ENCODE measurements around the gene S1PR1.
"Not testable (repeated sequence)": the region's sequence is repeated elsewhere in the genome, so short reads cannot be mapped to it uniquely, and the experiment has no call there.

The S1PR1 gene

GRCh38 chr1:101219924-101220870 is 16.6 kb upstream of the S1PR1 start:
- DNase-seq (ENCODE audit: low read depth), result no peak

GRCh38 chr1:101220906-101221305 is 15.9 kb upstream of the S1PR1 start:
- no peak for DNase-seq (ENCODE audit: low read depth)

- DNase-seq (ENCODE audit: low read depth), result no peak
Observed at GRCh38 chr1:101221945-101222429, 14.8 kb upstream of the S1PR1 start.

GRCh38 chr1:101227837-101228236 is 9.0 kb upstream of the S1PR1 start:
- no peak for DNase-seq (ENCODE audit: low read depth)

- no peak for DNase-seq (ENCODE audit: low read depth)
Observed at GRCh38 chr1:101228424-101229134, 8.2 kb upstream of the S1PR1 start.

- not testable (repeated sequence) for DNase-seq (ENCODE audit: low read depth)
Observed at GRCh38 chr1:101232182-101232581, 4.6 kb upstream of the S1PR1 start.

GRCh38 chr1:101233495-101233894 is 3.3 kb upstream of the S1PR1 start:
- no peak for DNase-seq (ENCODE audit: low read depth)

- DNase-seq (ENCODE audit: low read depth), result peak; percentile 23
Observed at GRCh38 chr1:101235216-101235695, 1.6 kb upstream of the S1PR1 start.

GRCh38 chr1:101235696-101236515 is 913 bp upstream of the S1PR1 start:
- DNase-seq (ENCODE audit: low read depth), result peak; percentile 63

GRCh38 chr1:101237229-101237837 is 514 bp downstream of the S1PR1 start:
- no peak for DNase-seq (ENCODE audit: low read depth)

- peak; percentile 74 for DNase-seq (ENCODE audit: low read depth)
Observed at GRCh38 chr1:101238031-101238628, 1.3 kb downstream of the S1PR1 start.

- DNase-seq (ENCODE audit: low read depth), result peak; percentile 75
Observed at GRCh38 chr1:101238681-101239094, 1.9 kb downstream of the S1PR1 start.

- peak; percentile 29 for DNase-seq (ENCODE audit: low read depth)
Observed at GRCh38 chr1:101239095-101240040, 2.5 kb downstream of the S1PR1 start.

- DNase-seq (ENCODE audit: low read depth), result no peak
Observed at GRCh38 chr1:101240041-101240430, 3.2 kb downstream of the S1PR1 start.

GRCh38 chr1:101241485-101242225 is 4.8 kb downstream of the S1PR1 start:
- DNase-seq (ENCODE audit: low read depth), result no peak

GRCh38 chr1:101242324-101243050 is 5.7 kb downstream of the S1PR1 start:
- no peak for DNase-seq (ENCODE audit: low read depth)

- no peak for DNase-seq (ENCODE audit: low read depth)
Observed at GRCh38 chr1:101243751-101244150, 6.9 kb downstream of the S1PR1 start.

- DNase-seq (ENCODE audit: low read depth), result no peak
Observed at GRCh38 chr1:101244842-101245241, 8.0 kb downstream of the S1PR1 start.
